ENCODE data around the gene CSK. TPM values are rescaled to one million over a fixed set of nuclear protein-coding genes. Genes with fewer than 3 reads are reported as not detected.

The CSK gene
- total and polyA plus RNA-seq, 2 experiments from 2014 or later = 13.6 to 27.5 TPM

DNA sequence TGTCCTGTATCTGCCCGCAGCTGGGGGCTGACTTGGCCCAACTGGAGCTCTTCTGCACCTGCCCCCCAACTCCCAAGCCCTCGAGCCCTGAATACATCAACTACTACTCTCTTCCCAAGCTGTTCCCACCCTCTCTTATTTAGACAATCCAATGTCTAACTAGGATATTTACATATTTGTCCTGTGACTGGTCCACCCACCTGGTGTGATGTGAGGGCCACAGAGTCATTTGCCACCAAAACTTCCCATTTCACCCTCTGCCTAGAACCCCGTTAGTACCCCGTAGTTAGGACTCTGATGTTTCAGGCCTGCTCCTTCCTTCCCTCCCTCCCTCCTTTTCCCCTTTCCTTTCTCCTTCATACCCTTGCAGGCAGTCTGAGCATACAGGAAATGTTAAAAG, 50.9 kb downstream of the CSK start:
- peaks cover 17% of the 10 kb centered on the region for H3K27me3 Mint-ChIP-seq (ENCODE audit: insufficient read depth, low read depth, poor library complexity)
- no peaks in the 10 kb centered on the region for H3K9me2 ChIP-seq (ENCODE audit: insufficient read depth)
- H3K4me2 ChIP-seq = no peak overlapping the region
- no peak overlapping the region for H3K4me3 Mint-ChIP-seq
- no peaks in the 10 kb centered on the region for H3K36me3 ChIP-seq (ENCODE audit: insufficient read depth)
- no peak overlapping the region for H3K27ac Mint-ChIP-seq
- peaks cover 4% of the 10 kb centered on the region; the same call in 1 of the 2 replicates for H3F3A ChIP-seq (replicated peaks; ENCODE audit: low read depth)
- H3K4me3 ChIP-seq = no peak overlapping the region
- H4K20me1 ChIP-seq (replicated peaks; ENCODE audit: insufficient read depth) = no peaks in the 10 kb centered on the region
- no peaks in the 10 kb centered on the region for H3K79me2 ChIP-seq (replicated peaks; ENCODE audit: insufficient read depth)
- peaks cover 3% of the 10 kb centered on the region; the same call in 1 of the 2 replicates for H3K27me3 ChIP-seq (ENCODE audit: insufficient read depth)
- no peak overlapping the region for H3K27ac ChIP-seq (ENCODE audit: low read depth)
- ATAC-seq (no peak), DNase-seq (ENCODE audit: low spot score) (no peak)
- H3K4me1 ChIP-seq (ENCODE audit: insufficient read depth) = no peaks in the 10 kb centered on the region
- no peaks in the 10 kb centered on the region; the same call in 2 of the 3 replicates for H3K9me3 Mint-ChIP-seq
- peaks cover 19% of the 10 kb centered on the region for H3K4me1 Mint-ChIP-seq
- peaks cover 7% of the 10 kb centered on the region for H3K36me3 Mint-ChIP-seq (ENCODE audit: low read depth)
- TF ChIP-seq JUNB (IDR thresholded peaks at IDR 0.05; ENCODE audit: unreplicated experiment) = no peak
- TF ChIP-seq, protein P1, sequence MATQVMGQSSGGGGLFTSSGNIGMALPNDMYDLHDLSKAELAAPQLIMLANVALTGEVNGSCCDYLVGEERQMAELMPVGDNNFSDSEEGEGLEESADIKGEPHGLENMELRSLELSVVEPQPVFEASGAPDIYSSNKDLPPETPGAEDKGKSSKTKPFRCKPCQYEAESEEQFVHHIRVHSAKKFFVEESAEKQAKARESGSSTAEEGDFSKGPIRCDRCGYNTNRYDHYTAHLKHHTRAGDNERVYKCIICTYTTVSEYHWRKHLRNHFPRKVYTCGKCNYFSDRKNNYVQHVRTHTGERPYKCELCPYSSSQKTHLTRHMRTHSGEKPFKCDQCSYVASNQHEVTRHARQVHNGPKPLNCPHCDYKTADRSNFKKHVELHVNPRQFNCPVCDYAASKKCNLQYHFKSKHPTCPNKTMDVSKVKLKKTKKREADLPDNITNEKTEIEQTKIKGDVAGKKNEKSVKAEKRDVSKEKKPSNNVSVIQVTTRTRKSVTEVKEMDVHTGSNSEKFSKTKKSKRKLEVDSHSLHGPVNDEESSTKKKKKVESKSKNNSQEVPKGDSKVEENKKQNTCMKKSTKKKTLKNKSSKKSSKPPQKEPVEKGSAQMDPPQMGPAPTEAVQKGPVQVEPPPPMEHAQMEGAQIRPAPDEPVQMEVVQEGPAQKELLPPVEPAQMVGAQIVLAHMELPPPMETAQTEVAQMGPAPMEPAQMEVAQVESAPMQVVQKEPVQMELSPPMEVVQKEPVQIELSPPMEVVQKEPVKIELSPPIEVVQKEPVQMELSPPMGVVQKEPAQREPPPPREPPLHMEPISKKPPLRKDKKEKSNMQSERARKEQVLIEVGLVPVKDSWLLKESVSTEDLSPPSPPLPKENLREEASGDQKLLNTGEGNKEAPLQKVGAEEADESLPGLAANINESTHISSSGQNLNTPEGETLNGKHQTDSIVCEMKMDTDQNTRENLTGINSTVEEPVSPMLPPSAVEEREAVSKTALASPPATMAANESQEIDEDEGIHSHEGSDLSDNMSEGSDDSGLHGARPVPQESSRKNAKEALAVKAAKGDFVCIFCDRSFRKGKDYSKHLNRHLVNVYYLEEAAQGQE (IDR thresholded peaks at IDR 0.05; ENCODE audit: unreplicated experiment) = no peak
- H2AFZ ChIP-seq = no peak overlapping the region

DNA sequence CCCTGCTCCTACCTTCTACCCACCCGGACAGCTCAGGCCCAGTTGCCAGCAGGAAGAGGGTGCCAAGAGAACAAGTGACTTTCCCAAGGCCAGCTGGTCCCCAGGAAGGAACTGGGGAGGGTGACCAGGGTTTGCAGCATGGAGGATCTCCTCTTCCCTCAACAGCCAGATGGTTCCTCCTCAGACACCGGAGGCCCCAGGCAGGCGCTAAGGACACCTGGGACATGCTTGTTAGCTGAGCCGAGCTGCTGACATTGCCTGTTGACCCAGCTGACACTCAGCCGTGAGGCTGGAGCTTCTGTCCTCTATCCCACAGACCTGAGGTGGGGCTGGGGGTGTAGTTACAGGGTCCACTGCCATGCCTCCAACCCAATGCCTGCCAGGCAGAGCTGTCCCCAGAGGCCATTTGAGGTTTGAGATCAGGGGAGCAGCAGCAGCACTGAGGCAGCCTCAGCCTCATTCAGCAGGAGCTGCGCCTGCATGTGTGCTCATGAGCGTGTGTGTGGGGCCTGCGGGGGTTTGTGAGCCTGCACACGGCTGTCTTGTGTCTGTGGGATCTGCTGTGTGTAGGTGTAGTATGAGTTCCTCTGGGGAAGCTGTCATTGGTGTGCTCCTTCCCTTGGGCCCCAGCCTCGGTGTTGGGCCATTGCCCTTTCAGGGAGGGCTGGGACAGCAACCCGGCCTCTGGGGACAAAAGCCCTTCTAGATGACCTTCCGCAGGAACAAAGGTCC, 51.7 kb downstream of the CSK start:
- no peak for DNase-seq (ENCODE audit: low spot score)
- Mint-ChIP-seq H3K27ac (no peak overlapping the region), H3K27me3 (ENCODE audit: insufficient read depth, low read depth, poor library complexity) (peaks cover 16% of the 10 kb centered on the region), H3K4me3 (no peak overlapping the region), H3K4me1 (peaks cover 19% of the 10 kb centered on the region), H3K9me3 (no peaks in the 10 kb centered on the region; the same call in 2 of the 3 replicates), H3K36me3 (ENCODE audit: low read depth) (peaks cover 7% of the 10 kb centered on the region)
- Histone ChIP-seq H3K4me1 (ENCODE audit: insufficient read depth) (no peaks in the 10 kb centered on the region), H3K4me2 (no peak overlapping the region), H2AFZ (no peak overlapping the region), H3K27ac (ENCODE audit: low read depth) (no peak overlapping the region), H3F3A (replicated peaks; ENCODE audit: low read depth) (peaks cover 4% of the 10 kb centered on the region; the same call in 1 of the 2 replicates), H3K36me3 (ENCODE audit: insufficient read depth) (no peaks in the 10 kb centered on the region), H4K20me1 (replicated peaks; ENCODE audit: insufficient read depth) (no peaks in the 10 kb centered on the region), H3K27me3 (ENCODE audit: insufficient read depth) (no peaks in the 10 kb centered on the region), H3K79me2 (replicated peaks; ENCODE audit: insufficient read depth) (no peaks in the 10 kb centered on the region), H3K9me2 (ENCODE audit: insufficient read depth) (no peaks in the 10 kb centered on the region), H3K4me3 (no peak overlapping the region)
- TF ChIP-seq EZH2phosphoT487 (IDR thresholded peaks at IDR 0.05; ENCODE audit: unreplicated experiment) (no peak), STAT1 (IDR thresholded peaks at IDR 0.05; ENCODE audit: unreplicated experiment) (no peak), CREB1 (CRISPR knock-in tag; IDR thresholded peaks at IDR 0.05; ENCODE audit: low read depth) (no peak), POLR2AphosphoS5 (IDR thresholded peaks at IDR 0.05; ENCODE audit: low read depth) (no peak)
- TF ChIP-seq, protein P2, sequence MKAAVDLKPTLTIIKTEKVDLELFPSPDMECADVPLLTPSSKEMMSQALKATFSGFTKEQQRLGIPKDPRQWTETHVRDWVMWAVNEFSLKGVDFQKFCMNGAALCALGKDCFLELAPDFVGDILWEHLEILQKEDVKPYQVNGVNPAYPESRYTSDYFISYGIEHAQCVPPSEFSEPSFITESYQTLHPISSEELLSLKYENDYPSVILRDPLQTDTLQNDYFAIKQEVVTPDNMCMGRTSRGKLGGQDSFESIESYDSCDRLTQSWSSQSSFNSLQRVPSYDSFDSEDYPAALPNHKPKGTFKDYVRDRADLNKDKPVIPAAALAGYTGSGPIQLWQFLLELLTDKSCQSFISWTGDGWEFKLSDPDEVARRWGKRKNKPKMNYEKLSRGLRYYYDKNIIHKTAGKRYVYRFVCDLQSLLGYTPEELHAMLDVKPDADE (IDR thresholded peaks at IDR 0.05) = no peak
- TF ChIP-seq, protein P3, sequence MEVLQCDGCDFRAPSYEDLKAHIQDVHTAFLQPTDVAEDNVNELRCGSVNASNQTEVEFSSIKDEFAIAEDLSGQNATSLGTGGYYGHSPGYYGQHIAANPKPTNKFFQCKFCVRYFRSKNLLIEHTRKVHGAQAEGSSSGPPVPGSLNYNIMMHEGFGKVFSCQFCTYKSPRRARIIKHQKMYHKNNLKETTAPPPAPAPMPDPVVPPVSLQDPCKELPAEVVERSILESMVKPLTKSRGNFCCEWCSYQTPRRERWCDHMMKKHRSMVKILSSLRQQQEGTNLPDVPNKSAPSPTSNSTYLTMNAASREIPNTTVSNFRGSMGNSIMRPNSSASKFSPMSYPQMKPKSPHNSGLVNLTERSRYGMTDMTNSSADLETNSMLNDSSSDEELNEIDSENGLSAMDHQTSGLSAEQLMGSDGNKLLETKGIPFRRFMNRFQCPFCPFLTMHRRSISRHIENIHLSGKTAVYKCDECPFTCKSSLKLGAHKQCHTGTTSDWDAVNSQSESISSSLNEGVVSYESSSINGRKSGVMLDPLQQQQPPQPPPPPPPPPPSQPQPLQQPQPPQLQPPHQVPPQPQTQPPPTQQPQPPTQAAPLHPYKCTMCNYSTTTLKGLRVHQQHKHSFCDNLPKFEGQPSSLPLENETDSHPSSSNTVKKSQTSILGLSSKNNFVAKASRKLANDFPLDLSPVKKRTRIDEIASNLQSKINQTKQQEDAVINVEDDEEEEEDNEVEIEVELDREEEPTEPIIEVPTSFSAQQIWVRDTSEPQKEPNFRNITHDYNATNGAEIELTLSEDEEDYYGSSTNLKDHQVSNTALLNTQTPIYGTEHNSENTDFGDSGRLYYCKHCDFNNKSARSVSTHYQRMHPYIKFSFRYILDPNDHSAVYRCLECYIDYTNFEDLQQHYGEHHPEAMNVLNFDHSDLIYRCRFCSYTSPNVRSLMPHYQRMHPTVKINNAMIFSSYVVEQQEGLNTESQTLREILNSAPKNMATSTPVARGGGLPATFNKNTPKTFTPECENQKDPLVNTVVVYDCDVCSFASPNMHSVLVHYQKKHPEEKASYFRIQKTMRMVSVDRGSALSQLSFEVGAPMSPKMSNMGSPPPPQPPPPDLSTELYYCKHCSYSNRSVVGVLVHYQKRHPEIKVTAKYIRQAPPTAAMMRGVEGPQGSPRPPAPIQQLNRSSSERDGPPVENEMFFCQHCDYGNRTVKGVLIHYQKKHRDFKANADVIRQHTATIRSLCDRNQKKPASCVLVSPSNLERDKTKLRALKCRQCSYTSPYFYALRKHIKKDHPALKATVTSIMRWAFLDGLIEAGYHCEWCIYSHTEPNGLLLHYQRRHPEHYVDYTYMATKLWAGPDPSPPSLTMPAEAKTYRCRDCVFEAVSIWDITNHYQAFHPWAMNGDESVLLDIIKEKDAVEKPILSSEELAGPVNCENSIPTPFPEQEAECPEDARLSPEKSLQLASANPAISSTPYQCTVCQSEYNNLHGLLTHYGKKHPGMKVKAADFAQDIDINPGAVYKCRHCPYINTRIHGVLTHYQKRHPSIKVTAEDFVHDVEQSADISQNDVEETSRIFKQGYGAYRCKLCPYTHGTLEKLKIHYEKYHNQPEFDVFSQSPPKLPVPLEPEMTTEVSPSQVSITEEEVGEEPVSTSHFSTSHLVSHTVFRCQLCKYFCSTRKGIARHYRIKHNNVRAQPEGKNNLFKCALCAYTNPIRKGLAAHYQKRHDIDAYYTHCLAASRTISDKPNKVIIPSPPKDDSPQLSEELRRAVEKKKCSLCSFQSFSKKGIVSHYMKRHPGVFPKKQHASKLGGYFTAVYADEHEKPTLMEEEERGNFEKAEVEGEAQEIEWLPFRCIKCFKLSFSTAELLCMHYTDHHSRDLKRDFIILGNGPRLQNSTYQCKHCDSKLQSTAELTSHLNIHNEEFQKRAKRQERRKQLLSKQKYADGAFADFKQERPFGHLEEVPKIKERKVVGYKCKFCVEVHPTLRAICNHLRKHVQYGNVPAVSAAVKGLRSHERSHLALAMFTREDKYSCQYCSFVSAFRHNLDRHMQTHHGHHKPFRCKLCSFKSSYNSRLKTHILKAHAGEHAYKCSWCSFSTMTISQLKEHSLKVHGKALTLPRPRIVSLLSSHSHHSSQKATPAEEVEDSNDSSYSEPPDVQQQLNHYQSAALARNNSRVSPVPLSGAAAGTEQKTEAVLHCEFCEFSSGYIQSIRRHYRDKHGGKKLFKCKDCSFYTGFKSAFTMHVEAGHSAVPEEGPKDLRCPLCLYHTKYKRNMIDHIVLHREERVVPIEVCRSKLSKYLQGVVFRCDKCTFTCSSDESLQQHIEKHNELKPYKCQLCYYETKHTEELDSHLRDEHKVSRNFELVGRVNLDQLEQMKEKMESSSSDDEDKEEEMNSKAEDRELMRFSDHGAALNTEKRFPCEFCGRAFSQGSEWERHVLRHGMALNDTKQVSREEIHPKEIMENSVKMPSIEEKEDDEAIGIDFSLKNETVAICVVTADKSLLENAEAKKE (CRISPR knock-in tag; IDR thresholded peaks at IDR 0.05) = no peak
- ATAC-seq = no peak

Data from GM23338 (cell line).